K562 (cell line): Measurements from ENCODE around the gene ZNF519.
"Not testable (repeated sequence)": the region's sequence is repeated elsewhere in the genome, so short reads cannot be mapped to it uniquely, and the experiment has no call there.

Experiments used
- ATF1 ChIP-seq, 2 experiments: fragments of 450-650 bp in 1 of 2; IDR thresholded peaks; 2 replicates each; pipeline ENCODE4 v1.6.1; 2016; ENCODE audit warnings: missing compliant biosample characterization in 1 of 2, missing genetic modification characterization in 1 of 2
- EP300 ChIP-seq: IDR thresholded peaks from 2 replicates; pipeline ENCODE4 v1.6.1; 2012; ENCODE audit warnings: low read length, improper control_type of control experiment
- MTA1 ChIP-seq: fragments of 450-650 bp; IDR thresholded peaks from 2 replicates; pipeline ENCODE4 v1.6.1; 2017; ENCODE audit warnings: borderline replicate concordance
- NR2F6 ChIP-seq: fragments of 450-650 bp; formaldehyde crosslinking; IDR thresholded peaks from 2 replicates; pipeline ENCODE4 v1.4.0; 2020; ENCODE audit warnings: mild to moderate bottlenecking
- POLR2A ChIP-seq: fragments of 450-650 bp; conservative IDR thresholded peaks from 2 replicates; pipeline ENCODE4 v1.6.1; 2016
- TAF1 ChIP-seq: IDR thresholded peaks from 2 replicates; pipeline ENCODE4 v1.6.1; 2011; ENCODE audit warnings: mild to moderate bottlenecking, low read length, moderate library complexity; ENCODE audit not compliant: insufficient read depth, control insufficient read depth, severe bottlenecking; ENCODE audit errors: extremely low read depth
- ZFP30 ChIP-seq: fragments of 250-450 bp; sonication (Bioruptor Pico); IDR thresholded peaks from 2 replicates; pipeline ENCODE4 v1.8.0; 2022; ENCODE audit warnings: moderate library complexity, mild to moderate bottlenecking, inconsistent platforms, borderline replicate concordance
- ZNF592 ChIP-seq: fragments of 450-650 bp; IDR thresholded peaks from 2 replicates; pipeline ENCODE4 v1.6.1; 2017; ENCODE audit warnings: antibody characterized with exemption, mild to moderate bottlenecking

DNA sequence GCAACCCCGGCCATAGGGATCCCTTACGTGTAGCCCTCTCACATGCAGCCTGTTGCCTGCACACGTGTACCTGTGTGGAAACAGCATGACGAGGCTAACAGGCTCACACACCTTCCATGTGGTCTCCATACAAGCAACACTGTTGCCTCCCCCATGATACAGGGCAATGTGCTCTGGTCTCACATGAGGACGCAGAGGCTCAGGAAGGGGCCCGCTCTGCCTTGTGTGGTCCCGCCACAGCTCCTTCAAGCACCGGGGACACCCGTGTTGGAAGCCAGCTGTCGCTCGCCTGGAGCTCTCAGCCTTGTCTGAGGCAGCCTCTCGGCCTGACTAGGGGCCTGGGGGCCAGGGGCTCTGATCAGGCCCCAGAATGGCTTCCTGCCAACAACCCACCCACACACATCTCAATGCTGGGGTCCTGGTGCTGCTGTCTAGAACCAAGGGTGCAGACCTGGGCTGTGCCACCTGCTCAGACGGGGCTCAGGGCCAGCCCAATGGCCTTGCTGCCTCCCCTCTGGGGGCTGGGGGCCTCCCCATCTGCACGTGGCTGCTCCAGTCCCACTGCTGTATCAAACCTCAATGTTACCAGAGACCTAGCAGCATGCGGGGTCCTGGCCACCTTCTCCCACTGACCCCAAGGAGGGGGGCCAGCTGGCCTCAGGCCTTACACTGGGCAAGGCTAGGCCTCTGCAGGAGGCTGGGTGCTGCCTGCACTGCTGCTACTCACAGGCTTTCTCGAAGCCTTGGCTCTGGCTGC, 11.8 kb upstream of the ZNF519 start:
- not testable (repeated sequence) for TF ChIP-seq POLR2A; EP300; ZNF592; TAF1; ZFP30 (CRISPR knock-in tag); MTA1; ATF1 (CRISPR knock-in tag; IDR thresholded peaks at IDR 0.05); ATF1 (tag; IDR thresholded peaks at IDR 0.05); NR2F6 (CRISPR knock-in tag)
